HFF-Myc (cell line): ENCODE measurements around the gene CCDC3.

Experiments used
- DNase-seq: peaks from one replicate; pipeline ENCODE4 v3.0.0-alpha.2; 2011; ENCODE audit warnings: low read depth; ENCODE audit errors: extremely low read depth
- H3K4me3 ChIP-seq: replicated peaks from 2 replicates; pipeline ENCODE4 v1.5.1; 2011; ENCODE audit warnings: low read depth, mild to moderate bottlenecking, control low read depth, low read length
- CTCF ChIP-seq: IDR thresholded peaks from 2 replicates; pipeline ENCODE4 v1.5.1; 2012; ENCODE audit warnings: mild to moderate bottlenecking, low read depth, low read length, control low read depth; ENCODE audit errors: missing control alignments

The CCDC3 gene

GRCh38 chr10:12981570-12981969 is 19.9 kb downstream of the CCDC3 start:
- no peak for TF ChIP-seq CTCF
- DNase-seq, result peak; percentile 7
- no peak overlapping the region for H3K4me3 ChIP-seq

DNA sequence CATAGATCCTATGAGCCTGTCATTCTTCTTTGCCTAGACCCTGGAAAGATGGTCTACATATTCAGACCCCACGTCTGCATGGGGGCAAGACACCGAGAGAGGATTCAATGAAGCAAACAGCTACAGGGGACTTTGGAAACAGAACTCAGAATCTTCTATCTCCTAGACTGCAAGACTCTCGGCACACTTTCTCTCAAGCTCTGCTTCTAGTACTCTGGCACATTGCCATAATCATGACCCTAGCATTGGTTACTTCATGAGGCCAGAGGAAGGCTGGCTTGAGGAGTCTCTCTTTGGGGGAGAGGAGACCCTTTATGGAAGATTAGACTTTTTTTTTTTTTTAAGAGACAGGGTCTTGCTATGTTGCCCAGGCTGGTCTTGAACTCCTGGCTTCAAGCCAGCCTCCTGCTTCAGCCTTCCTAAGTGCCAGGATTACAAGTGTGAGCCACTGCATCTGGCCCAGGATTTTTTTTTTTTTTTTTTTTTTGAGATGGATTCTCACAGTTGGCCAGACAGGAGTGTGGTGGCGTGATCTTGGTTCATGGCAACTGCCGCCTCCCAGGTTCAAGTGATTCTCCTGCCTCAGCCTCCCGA is 20.7 kb downstream of the CCDC3 start:
- TF ChIP-seq CTCF, result no peak
- no peak for DNase-seq
- H3K4me3 ChIP-seq, result no peak overlapping the region

DNA sequence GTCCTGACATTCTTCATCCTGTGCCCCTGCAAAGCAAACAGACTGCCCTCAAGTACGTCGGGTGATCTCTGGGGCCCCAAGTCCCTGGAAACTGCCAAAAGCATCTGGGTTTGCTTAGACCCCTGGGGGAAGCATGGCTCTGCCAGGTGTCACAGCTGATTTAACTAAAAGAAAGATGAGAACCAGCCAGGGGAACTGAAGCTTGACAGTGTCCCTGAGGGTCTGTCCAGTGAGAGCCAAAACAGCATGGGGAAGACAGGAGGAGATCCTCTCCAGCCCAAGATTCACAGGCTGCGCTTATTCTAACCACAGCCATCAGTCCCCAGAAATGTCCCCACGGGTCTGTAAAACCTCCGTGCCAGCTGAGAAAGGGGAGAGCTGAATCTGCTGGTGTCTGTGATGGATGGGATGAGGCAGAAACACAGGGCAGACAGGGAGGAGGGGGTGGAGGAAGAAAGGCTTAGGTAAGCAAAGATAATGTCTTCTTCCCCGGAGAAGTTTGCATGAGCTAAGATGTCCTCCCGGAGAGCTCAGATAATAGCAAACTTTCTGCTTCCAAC is 21.3 kb downstream of the CCDC3 start:
- DNase-seq, result no peak
- H3K4me3 ChIP-seq, result no peak overlapping the region
- no peak for TF ChIP-seq CTCF

- H3K4me3 ChIP-seq, result no peak overlapping the region
- DNase-seq, result no peak
- TF ChIP-seq CTCF, result no peak
These were observed 22.6 kb downstream of the CCDC3 start for GRCh38 chr10:12978891-12979290.

DNA sequence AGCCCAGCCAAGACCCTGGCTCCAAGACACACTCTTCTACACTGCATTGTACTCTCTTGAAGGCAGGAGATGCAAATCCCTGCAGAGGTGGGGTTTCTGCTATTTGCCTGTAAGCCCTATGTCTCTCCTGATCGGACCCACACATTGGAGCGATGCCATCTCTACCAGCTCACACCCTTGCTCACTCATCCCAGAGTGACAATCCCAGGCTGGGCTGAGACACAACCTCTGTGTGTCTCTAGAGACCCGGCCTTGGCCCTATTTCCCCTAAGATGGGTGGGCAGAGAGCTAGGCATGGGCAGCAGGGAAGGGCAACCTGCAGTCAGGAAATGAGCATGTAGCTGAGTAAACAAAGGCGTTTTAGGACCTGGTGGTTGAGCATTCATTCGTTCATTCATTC is 25.6 kb downstream of the CCDC3 start:
- H3K4me3 ChIP-seq, result no peak overlapping the region
- DNase-seq, result no peak
- TF ChIP-seq CTCF, result no peak

DNA sequence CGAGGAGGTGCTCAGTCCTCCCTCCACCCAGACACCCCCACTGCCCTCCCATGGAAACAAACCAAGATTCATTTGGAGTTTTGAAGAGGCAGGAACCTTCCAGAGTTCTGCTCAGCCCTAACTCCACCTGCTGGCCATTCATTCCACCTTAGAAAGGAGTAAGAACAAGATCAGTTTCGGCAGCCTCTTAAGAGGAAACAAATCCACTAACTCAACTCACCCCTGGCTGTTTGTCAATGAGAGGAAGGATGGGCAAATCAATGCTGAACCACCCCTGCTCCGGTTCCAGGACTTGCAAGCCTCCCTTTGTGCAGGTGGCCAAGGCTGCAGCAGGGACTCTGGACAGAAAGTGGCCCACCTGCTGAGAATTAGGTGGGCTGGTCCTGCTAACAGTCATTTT is 26.2 kb downstream of the CCDC3 start:
- H3K4me3 ChIP-seq, result no peak overlapping the region
- DNase-seq, result no peak
- no peak for TF ChIP-seq CTCF
